GM21576 (cell line): ENCODE measurements around the gene FLYWCH1.
"Not testable (repeated sequence)": the region's sequence is repeated elsewhere in the genome, so short reads cannot be mapped to it uniquely, and the experiment has no call there.

Experiments used
- ATAC-seq: cut with Tn5 transposase; IDR thresholded peaks from one replicate; pipeline ENCODE4 v1.9.1; 2021; ENCODE audit warnings: mild to moderate bottlenecking, moderate library complexity; ENCODE audit not compliant: unreplicated experiment

FLYWCH1 gene

DNA sequence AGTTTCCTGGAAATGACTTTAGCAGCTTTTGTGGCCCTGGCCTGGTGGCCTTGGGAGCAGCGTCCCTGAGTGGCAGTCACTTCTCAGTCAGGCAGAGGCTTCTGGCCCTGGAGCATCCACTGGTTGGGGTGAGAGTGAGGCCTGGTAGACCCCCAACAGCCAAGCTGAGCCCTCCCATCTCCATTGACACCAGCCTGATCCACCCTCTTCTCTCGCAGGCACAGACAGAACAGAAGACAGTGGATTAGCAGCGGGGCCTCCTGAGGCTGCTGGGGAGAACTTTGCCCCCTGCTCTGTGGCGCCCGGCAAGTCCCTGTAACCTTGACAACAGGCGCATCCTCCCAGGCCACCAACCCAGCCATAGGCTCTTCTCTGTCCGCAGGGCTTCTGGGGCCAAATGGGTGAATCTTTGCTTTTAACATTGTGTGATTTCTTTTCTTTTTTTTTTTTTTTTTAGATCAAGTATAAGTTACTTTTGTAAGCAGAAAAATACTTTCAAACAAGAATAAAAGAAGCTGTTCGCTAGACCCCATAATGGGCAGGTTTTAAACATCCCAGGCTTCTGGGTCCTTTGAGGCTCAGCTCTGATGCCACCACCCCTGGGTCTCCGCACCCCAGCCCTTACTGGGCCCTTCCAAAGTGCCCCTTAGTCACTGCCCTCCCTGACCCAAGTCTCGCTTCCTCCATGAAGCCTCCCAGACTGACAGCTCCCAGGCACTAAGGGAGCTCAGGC, 12.7 kb upstream of the FLYWCH1 start:
- no peak for ATAC-seq

DNA sequence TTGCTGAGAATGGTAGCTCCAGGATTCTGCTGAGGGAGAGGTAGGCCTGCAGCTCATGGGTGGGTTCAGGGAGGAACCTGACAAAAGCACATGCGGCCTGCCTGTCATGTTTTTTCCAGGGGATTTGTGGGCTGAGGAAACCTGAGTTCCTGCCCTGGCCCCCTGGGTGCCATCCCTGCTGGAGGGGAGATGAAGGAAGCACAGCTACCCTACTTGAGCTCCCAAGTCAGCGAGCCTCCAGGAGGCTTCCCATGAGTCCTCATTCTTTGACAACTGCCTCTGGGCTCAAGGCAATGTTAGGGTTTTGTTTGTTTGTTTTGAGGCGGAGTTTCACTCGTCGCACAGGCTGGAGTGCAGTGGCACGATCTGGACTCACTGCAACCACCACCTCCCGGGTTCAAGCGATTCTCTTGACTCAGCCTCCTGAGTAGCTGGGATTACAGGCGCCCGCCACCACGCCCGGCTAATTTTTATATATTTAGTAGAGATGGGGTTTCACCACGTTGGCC, 12.1 kb upstream of the FLYWCH1 start:
- no peak for ATAC-seq

DNA sequence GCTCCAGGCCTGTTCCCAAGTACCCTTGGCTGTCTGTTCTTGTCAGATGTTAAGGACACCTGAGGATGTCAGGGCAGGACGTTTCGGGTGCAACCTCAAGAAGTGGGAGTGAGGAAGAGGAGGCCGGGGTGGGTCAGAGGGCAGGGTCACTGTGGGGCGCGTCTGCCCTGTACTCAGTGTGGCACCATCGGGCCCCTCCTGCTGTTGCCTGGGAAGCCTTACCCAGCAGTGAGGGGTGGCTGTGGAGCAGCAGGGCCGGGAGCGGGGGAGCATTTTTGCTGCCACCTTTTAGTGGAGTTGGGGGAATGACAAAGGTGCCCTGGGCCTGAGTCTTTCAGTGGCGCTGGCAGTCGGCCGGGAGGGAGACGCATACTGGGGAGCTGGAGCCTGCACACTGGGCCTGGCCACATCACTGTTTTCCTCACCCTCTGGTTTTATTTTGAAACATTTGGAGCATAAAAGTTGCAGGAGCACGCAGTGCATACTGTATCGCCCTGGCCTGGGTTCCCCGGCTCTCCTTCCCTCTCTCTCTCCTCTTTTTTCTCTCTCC, 11.1 kb upstream of the FLYWCH1 start:
- no peak for ATAC-seq

- no peak for ATAC-seq
Observed at GRCh38 chr16:2902337-2903130, 9.2 kb upstream of the FLYWCH1 start.

GRCh38 chr16:2904100-2904921, 7.4 kb upstream of the FLYWCH1 start:
- peak; percentile 44 for ATAC-seq

DNA sequence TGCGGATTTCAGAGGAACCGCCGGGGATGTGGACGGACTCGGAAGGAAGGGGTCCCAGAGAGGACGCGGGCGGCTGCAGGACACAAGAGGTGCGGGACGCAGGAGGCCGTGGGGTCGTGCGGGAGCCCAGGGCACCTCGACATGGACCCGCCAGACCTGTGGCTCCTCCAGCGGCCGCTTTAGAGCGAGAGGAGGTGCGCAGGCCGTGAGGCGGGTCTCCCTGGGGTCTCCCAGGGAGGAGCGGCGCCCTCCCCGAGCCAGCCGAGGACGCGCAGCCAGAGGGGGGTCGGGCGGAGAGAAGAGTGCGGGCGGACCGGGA, 6.8 kb upstream of the FLYWCH1 start:
- ATAC-seq = peak; percentile 8

- peak; percentile 63 for ATAC-seq
Observed at GRCh38 chr16:2905241-2905987, 6.3 kb upstream of the FLYWCH1 start.

- ATAC-seq = no peak
Observed at GRCh38 chr16:2905988-2906387, 5.7 kb upstream of the FLYWCH1 start.

- ATAC-seq = not testable (repeated sequence)
Observed at GRCh38 chr16:2907084-2907753, 4.5 kb upstream of the FLYWCH1 start.

GRCh38 chr16:2910441-2910969, 1.2 kb upstream of the FLYWCH1 start:
- ATAC-seq = no peak

- ATAC-seq = no peak
Observed at GRCh38 chr16:2912330-2913199, 834 bp downstream of the FLYWCH1 start.

- ATAC-seq = no peak
Observed at GRCh38 chr16:2913603-2914002, 1.9 kb downstream of the FLYWCH1 start.

DNA sequence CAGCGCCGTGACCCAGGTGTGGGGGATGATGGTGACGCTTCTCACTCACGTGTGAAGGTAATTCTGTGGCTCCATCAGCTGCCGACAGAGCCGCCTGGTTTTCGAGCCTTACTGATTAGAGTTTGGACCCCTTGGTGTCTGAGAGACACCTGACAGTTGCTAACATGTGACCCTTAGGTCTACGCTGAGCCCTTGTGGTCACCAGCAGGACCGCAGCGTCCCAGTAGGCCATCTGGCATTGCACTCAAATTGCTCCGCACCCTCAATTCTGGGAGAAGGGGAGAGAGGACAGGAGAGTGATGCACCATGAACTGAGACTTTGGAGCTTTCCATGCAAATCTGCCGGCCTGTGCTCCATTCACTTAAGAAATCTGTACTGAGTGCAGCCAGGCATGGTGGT, 2.5 kb downstream of the FLYWCH1 start:
- no peak for ATAC-seq

DNA sequence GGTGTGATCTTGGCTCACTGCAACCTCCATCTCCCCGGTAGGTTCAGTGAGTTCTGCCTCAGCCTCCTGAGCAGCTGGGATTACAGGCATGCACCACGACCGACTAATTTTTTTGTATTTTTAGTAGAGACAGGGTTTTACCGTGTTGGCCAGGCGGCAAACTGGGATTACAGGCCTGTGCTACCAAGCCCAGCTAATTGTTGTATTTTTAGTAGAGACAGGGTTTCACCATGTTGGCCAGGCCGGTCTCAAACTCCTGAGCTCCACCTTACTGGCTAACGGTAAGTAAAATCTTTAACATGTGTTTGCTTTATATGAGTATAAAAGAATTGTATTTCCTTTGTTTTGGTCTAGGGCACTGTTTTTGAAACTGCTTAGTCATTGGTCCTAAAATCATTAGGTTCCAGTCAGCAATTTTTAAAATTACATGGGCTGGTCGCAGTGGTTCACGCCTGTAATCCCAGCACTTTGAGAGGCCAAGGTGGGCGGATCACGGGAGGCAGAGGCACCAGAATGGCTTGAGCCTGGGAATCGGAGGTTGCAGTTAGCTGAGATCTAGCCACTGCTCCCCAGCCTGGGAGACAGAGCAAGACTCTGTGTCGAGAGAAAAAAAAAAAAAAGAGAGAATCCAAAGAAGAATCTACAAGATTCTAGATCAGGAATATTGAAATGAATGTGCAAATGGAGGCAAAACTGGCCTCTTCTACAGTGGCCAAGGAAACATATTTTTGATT, 3.6 kb downstream of the FLYWCH1 start:
- no peak for ATAC-seq

DNA sequence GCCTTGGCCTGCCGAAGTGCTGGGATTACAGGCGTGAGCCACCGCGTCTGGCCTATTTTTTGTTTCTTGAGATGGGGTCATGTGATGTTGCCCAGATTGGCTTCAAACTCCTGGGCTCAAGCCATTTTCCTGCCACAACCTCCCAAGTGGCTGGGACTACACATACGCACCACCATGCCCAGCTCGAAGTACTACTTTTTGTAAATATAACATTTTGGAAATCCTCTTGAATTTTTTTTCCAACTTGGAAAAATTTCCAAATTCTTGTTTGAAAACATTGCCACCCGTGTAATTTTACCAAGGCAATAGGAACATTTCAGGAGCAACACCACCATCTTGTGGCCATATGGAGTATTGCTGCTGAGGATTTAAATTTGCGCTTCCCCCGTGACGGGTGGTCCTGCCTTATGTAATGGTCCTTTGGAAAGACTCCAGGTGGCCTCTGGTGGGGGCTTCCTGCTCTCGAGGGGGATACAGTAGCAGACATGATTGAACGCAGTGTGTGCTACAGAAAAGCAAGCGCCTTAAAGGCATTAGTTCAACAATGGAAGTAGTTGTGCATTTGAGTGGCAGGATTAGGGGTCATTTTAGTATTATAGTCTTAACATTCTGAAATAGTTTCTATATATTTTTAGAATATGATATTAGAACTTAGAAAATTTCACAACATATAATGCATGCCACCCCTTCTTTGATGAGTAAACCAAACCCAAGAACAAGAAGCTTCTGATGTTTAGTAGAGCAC, 8.0 kb downstream of the FLYWCH1 start:
- no peak for ATAC-seq

DNA sequence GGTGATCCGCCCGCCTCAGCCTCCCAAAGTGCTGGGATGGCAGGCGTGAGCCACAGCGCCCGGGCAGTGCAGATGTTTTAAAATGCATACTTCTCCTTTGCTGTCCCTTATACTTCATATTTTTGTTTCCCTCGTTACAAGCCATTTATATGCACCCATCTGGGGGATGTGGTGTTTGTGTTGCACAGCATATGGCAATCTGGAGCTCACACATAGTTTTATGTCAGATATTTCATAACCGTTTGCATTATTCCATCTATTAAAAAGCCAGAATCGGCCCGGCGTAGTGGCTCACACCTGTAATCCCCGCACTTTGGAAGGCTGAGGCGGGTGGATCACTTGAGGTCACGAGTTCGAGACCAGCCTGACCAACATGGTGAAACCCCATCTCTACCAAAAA, 11.8 kb downstream of the FLYWCH1 start:
- no peak for ATAC-seq
